Duodenal mucosa (tissue), 2 donors: ENCODE results near the gene BCL7C.
"Not testable (repeated sequence)": the region's sequence is repeated elsewhere in the genome, so short reads cannot be mapped to it uniquely, and the experiment has no call there.

ENCODE experiments used
- H3K27ac ChIP-seq: one replicate; pipeline ENCODE4 v1.7.0; 2013; ENCODE audit warnings: low read depth, low read length
- H3K27me3 ChIP-seq, 2 donors: one replicate each; pipeline ENCODE4 v1.7.0; 2013; ENCODE audit warnings: low read length in 2 of 2, control low read depth in 1 of 2; ENCODE audit not compliant: insufficient read depth in 2 of 2, control insufficient read depth in 1 of 2
- H3K36me3 ChIP-seq, 2 donors: one replicate each; pipeline ENCODE4 v1.7.0; 2013; ENCODE audit warnings: low read length in 2 of 2, control low read depth in 1 of 2; ENCODE audit not compliant: insufficient read depth in 2 of 2, control insufficient read depth in 1 of 2
- H3K4me1 ChIP-seq, 2 donors: one replicate each; pipeline ENCODE4 v1.7.0; 2013; ENCODE audit warnings: low read length in 2 of 2, control low read depth in 1 of 2; ENCODE audit not compliant: insufficient read depth in 2 of 2, control insufficient read depth in 1 of 2
- H3K4me3 ChIP-seq, 2 donors: one replicate each; pipeline ENCODE4 v1.7.0; 2013; ENCODE audit warnings: low read length in 2 of 2, low read depth in 1 of 2
- H3K9ac ChIP-seq, 2 donors: one replicate each; pipeline ENCODE4 v1.7.0; 2013; ENCODE audit warnings: low read length in 2 of 2, low read depth in 1 of 2
- H3K9me3 ChIP-seq, 2 donors: one replicate each; pipeline ENCODE4 v1.7.0; 2013; ENCODE audit warnings: low read length in 2 of 2, control low read depth in 1 of 2; ENCODE audit not compliant: control insufficient read depth in 1 of 2

BCL7C gene

GRCh38 chr16:30895627-30896260 is 1.9 kb upstream of the BCL7C start:
- Histone ChIP-seq H3K27me3 (no peaks in the 10 kb centered on the region), H3K4me3 (peak overlapping the region; percentile 60 to 70), H3K4me1 (peaks cover 27 to 44% of the 10 kb centered on the region in 2 donors), H3K9ac (peak overlapping the region; percentile 71 to 77), H3K27ac (peak overlapping the region; percentile 92), H3K36me3 (peaks cover 2 to 4% of the 10 kb centered on the region in 2 donors), H3K9me3 (no peaks in the 10 kb centered on the region)

DNA sequence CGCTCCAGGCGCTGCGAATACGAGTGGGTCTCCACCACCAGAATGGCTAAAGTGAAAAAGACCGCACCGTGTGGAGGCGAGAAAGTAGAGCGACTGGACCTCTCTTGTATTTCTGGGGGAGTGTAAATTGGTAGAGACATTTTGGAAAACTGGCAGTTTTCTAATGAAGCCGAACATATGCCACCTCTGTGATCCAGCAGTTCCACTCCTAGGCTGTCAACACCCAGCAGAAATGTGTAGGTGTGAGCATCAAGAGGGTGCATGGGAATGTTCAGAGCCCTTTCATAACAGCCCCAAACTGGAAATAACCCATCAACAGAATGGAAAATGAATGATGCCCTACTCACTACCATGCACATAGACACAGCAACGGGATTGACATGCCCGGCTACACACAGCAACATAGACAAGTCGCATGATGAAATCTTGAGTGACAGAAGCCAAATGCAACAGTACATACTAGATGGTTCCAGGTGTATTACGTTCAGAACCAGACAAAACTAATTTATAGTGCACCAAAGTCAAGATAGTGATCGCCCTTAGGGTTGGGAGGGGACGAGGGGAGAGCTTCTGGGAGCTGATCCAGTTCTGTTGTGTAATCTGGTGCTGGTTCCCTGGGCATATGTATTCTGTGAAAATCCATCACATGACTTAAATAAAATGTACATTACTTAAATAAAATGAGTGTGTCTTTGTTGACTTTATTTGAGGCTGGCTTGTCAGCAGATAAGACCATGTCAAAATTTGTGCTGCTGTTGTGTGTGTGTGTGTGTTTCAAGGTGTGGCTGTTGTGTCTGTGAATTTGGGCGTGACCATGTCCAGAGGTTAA is 877 bp upstream of the BCL7C start:
- Histone ChIP-seq H3K27me3 (no peaks in the 10 kb centered on the region), H3K36me3 (peaks cover 2 to 4% of the 10 kb centered on the region in 2 donors), H3K4me1 (peaks cover 27 to 44% of the 10 kb centered on the region in 2 donors), H3K9me3 (no peaks in the 10 kb centered on the region), H3K4me3 (peak overlapping the region; percentile 72 to 77), H3K27ac (peak overlapping the region; percentile 71), H3K9ac (peak overlapping the region; percentile 41 to 79)

GRCh38 chr16:30893417-30893743 is 497 bp downstream of the BCL7C start:
- H3K27me3 ChIP-seq = no peaks in the 10 kb centered on the region
- H3K4me1 ChIP-seq = peaks cover 27 to 44% of the 10 kb centered on the region in 2 donors
- peaks cover 10 to 13% of the 10 kb centered on the region in 2 donors for H3K36me3 ChIP-seq
- peak overlapping the region; percentile 91 to 94 for H3K4me3 ChIP-seq
- peak overlapping the region; percentile 96 for H3K9ac ChIP-seq
- H3K27ac ChIP-seq = peak overlapping the region; percentile 88
- H3K9me3 ChIP-seq = no peaks in the 10 kb centered on the region

DNA sequence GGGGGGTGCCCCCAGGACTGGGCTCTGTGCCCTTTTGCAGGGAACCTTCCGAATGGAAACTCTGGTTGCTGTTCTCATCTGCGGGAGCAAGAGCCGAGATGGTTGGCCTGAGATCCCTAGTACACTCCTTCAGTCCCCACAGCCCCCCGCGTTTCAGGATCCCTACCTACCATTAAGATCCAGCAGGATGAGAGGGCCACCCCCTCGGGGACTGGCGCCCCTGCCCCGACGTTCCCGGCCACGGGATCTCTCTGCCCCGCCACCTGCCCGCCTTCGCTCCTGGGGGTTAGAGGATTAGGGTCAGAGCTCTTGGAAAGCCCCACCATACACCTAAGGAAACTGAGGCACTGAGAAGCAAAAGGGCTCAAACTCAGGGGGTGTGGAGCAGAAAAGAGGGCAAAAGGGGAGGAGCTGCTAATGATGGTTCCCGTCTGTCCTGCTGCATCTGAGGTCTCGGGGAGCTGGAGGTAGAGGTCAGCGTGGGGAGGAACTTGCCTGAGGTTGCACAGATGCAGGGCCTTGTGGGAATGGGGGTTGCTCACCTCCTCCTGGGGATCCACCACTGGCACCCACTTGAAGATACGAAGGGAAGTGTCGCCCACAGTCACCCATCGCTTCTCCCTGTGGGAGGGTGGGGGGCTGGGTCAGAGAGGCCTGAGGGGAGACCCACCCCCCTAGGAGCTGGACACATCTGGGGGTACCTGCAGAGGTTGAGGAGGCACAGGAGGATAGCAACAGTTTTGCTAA is 1.0 kb downstream of the BCL7C start:
- Histone ChIP-seq H3K36me3 (peaks cover 10 to 15% of the 10 kb centered on the region in 2 donors), H3K27ac (peak overlapping the region; percentile 88), H3K9me3 (no peaks in the 10 kb centered on the region), H3K9ac (peak overlapping the region; percentile 96), H3K4me3 (peak overlapping the region; percentile 91 to 94), H3K27me3 (no peaks in the 10 kb centered on the region), H3K4me1 (peaks cover 27 to 44% of the 10 kb centered on the region in 2 donors)

DNA sequence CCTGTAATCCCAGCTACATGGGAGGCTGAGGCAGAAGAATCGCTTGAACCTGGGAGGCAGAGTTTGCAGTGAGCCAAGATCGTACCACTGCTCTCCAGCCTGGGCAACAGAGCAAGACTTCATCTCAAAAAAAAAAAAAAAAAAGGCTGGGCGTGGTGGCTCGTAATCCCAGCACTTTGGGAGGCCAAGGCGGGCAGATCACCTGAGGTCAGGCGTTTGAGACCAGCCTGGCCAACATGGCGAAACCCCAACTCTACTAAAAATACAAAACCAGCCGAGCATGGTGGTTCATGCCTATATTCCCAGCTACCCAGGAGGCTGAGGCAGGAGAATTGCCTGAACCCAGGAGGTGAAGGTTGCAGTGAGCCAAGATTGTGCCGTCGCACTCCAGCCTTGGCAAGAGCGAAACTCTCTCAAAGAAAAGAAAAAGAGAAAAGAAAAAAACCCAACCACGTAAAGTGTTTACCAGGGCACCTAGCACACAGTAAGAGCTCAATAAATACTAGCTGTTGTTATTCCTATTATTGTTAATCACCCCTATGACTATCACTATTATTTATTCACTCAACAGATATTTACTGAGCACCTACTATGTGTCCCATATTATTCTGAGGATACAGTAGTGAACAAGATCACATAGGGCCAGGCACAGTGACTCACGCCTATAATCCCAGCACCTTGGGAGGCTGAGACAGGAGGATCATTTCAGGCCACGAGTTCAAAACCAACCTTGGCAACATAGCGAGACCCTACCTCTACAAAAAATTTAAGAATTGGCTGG is 2.6 kb downstream of the BCL7C start:
- not testable (repeated sequence) for H3K9me3 ChIP-seq, H3K9ac ChIP-seq, H3K27me3 ChIP-seq, H3K4me3 ChIP-seq, H3K27ac ChIP-seq
- peaks cover 15 to 27% of the 10 kb centered on the region in 2 donors for H3K36me3 ChIP-seq
- H3K4me1 ChIP-seq = peaks cover 19 to 32% of the 10 kb centered on the region in 2 donors

DNA sequence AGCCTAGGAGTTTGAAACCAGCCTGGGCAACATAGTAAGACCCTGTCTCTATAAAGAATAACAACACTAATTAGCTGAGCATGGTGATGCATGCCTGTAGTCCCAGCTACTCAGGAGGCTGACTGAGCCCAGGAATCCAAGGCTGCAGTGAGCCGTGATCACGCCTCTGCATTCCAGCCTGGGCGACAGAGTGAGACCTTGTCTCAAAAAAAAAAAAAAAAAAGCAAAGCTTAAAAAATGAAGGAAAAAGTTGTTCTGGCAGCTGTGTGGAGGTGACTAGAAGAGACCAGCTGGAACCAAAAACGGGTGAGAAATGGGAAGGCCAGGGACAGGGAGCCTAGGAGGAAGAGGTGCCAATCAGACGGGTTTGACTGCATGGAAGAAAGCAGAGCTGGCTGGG is 4.2 kb downstream of the BCL7C start:
- Histone ChIP-seq H3K36me3 (peaks cover 16 to 40% of the 10 kb centered on the region in 2 donors), H3K4me3 (no peak overlapping the region), H3K27ac (no peak overlapping the region)

DNA sequence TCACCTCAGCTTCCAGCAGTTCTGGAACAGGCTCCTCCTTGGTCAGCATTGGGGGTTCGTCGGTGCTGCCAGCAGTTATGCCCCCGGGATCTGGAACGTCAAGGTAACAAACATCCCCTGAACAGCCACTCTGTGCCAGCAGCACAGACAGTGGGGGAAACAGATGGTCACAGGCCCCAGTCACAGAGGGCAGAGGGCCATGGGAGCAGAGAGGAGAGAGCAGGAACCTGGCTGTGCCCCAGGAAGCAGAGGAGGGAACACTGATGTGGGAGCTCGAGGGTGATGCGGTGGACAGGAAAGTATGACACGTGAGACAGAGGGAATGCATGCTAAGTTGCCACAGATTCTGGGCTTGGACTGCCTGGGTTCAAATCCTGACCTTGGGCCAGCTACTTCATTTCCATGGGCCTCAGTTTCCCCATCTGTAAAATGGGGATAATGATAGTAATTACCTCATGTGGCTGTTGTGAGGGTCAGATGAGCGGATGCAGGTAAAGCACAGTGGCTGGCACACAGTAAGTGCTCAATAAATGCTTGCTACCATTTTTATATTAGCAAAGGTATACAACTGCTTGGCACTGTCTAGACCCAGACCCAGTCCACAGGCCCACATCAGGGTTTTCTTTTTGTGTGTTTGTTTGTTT is 4.9 kb downstream of the BCL7C start:
- peaks cover 8 to 11% of the 10 kb centered on the region in 2 donors for H3K4me1 ChIP-seq
- no peak overlapping the region for H3K27ac ChIP-seq
- H3K9ac ChIP-seq = no peak overlapping the region
- no peaks in the 10 kb centered on the region for H3K27me3 ChIP-seq
- H3K4me3 ChIP-seq = no peak overlapping the region
- H3K9me3 ChIP-seq = no peaks in the 10 kb centered on the region
- H3K36me3 ChIP-seq = peaks cover 16 to 41% of the 10 kb centered on the region in 2 donors

More for the DNA sequence above, 4.2 kb downstream of the BCL7C start:
- Histone ChIP-seq H3K9me3 (no peaks in the 10 kb centered on the region), H3K4me1 (peaks cover 14 to 17% of the 10 kb centered on the region in 2 donors), H3K27me3 (no peaks in the 10 kb centered on the region), H3K9ac (no peak overlapping the region)

GRCh38 chr16:30887927-30888326 is 6.0 kb downstream of the BCL7C start:
- Histone ChIP-seq H3K27me3 (no peaks in the 10 kb centered on the region), H3K9ac (no peak overlapping the region), H3K27ac (no peak overlapping the region), H3K36me3 (peaks cover 16 to 41% of the 10 kb centered on the region in 2 donors), H3K4me1 (peaks cover 6 to 7% of the 10 kb centered on the region in 2 donors), H3K4me3 (no peak overlapping the region), H3K9me3 (no peaks in the 10 kb centered on the region)

- Histone ChIP-seq H3K9ac (no peak overlapping the region), H3K4me3 (no peak overlapping the region), H3K36me3 (peaks cover 13 to 37% of the 10 kb centered on the region in 2 donors), H3K9me3 (no peaks in the 10 kb centered on the region), H3K4me1 (peaks cover 11 to 17% of the 10 kb centered on the region in 2 donors), H3K27ac (no peak overlapping the region), H3K27me3 (no peaks in the 10 kb centered on the region)
Observed at GRCh38 chr16:30886145-30886544, 7.7 kb downstream of the BCL7C start.
